SJSA1 (cell line): ENCODE data around the gene VPS4B. TPM values are rescaled to one million over a fixed set of nuclear protein-coding genes. Genes with fewer than 3 reads are reported as not detected.

Source experiments
- DNase-seq, 2 experiments: peaks; one replicate each; pipeline ENCODE4 v3.0.0-alpha.2; 2015 to 2020; ENCODE audit warnings: low spot score in 2 of 2, low read depth in 1 of 2
- H3K27ac ChIP-seq: fragments of 250-450 bp; sonication (Bioruptor Pico); 2 replicates; pipeline ENCODE4 v1.5.1; 2020; ENCODE audit warnings: mild to moderate bottlenecking, moderate library complexity
- H3K27me3 ChIP-seq: fragments of 250-450 bp; sonication (Bioruptor Pico); replicated peaks from 2 replicates; pipeline ENCODE4 v1.5.1; 2020; ENCODE audit warnings: mild to moderate bottlenecking, moderate library complexity
- H3K36me3 ChIP-seq: fragments of 250-450 bp; sonication (Bioruptor Pico); 2 replicates; pipeline ENCODE4 v1.5.1; 2020; ENCODE audit warnings: mild to moderate bottlenecking
- H3K4me1 ChIP-seq: fragments of 250-450 bp; sonication (Bioruptor Pico); replicated peaks from 2 replicates; pipeline ENCODE4 v1.6.1; 2021; ENCODE audit warnings: mild to moderate bottlenecking
- H3K4me3 ChIP-seq: fragments of 250-450 bp; sonication (Bioruptor Pico); 2 replicates; pipeline ENCODE4 v1.5.1; 2020; ENCODE audit warnings: mild to moderate bottlenecking
- H3K9me3 ChIP-seq: fragments of 250-450 bp; sonication (Bioruptor Pico); replicated peaks from 2 replicates; pipeline ENCODE4 v1.5.1; 2020; ENCODE audit warnings: mild to moderate bottlenecking
- total RNA-seq: library from RNA; depleted of rRNA; stranded (reverse); fragments of >200 nt; shearing (Covaris generic); gene quantifications from 2 replicates; pipeline ENCODE4 v1.2.3, GENCODE V29; 2014

Gene VPS4B
- total RNA-seq, 1 experiment from 2014 or later: 47.8 TPM

GRCh38 chr18:63409301-63409700 is 13.0 kb downstream of the VPS4B start:
- Histone ChIP-seq H3K36me3 (peaks cover 59% of the 10 kb centered on the region), H3K4me3 (no peak overlapping the region)
- DNase-seq: no peak

GRCh38 chr18:63407734-63408133 is 14.5 kb downstream of the VPS4B start:
- no peaks in the 10 kb centered on the region for H3K27me3 ChIP-seq
- no peak overlapping the region for H3K27ac ChIP-seq
- peaks cover 68% of the 10 kb centered on the region for H3K36me3 ChIP-seq
- H3K4me3 ChIP-seq: no peak overlapping the region
- peaks cover 5% of the 10 kb centered on the region for H3K4me1 ChIP-seq
- DNase-seq: no peak
- no peaks in the 10 kb centered on the region for H3K9me3 ChIP-seq

More at GRCh38 chr18:63409301-63409700, 13.0 kb downstream of the VPS4B start:
- Histone ChIP-seq H3K27me3 (no peaks in the 10 kb centered on the region), H3K9me3 (no peaks in the 10 kb centered on the region), H3K27ac (no peak overlapping the region), H3K4me1 (peaks cover 5% of the 10 kb centered on the region)

GRCh38 chr18:63405986-63406385 is 16.3 kb downstream of the VPS4B start:
- Histone ChIP-seq H3K36me3 (peaks cover 78% of the 10 kb centered on the region), H3K9me3 (no peaks in the 10 kb centered on the region), H3K4me3 (no peak overlapping the region), H3K27ac (no peak overlapping the region), H3K4me1 (peaks cover 4% of the 10 kb centered on the region), H3K27me3 (no peaks in the 10 kb centered on the region)
- DNase-seq: no peak

GRCh38 chr18:63402246-63403162 is 19.8 kb downstream of the VPS4B start:
- Histone ChIP-seq H3K4me1 (no peaks in the 10 kb centered on the region), H3K27ac (no peak overlapping the region), H3K27me3 (no peaks in the 10 kb centered on the region), H3K36me3 (peaks cover 76% of the 10 kb centered on the region), H3K9me3 (no peaks in the 10 kb centered on the region), H3K4me3 (no peak overlapping the region)
- no peak for DNase-seq

GRCh38 chr18:63399300-63399699 is 23.0 kb downstream of the VPS4B start:
- H3K9me3 ChIP-seq: no peaks in the 10 kb centered on the region
- no peaks in the 10 kb centered on the region for H3K4me1 ChIP-seq
- peaks cover 94% of the 10 kb centered on the region for H3K36me3 ChIP-seq
- H3K27me3 ChIP-seq: no peaks in the 10 kb centered on the region
- H3K4me3 ChIP-seq: no peak overlapping the region
- no peak overlapping the region for H3K27ac ChIP-seq
- DNase-seq: no peak

- Histone ChIP-seq H3K27ac (no peak overlapping the region), H3K27me3 (no peaks in the 10 kb centered on the region), H3K4me1 (no peaks in the 10 kb centered on the region), H3K4me3 (no peak overlapping the region), H3K36me3 (peaks cover 87% of the 10 kb centered on the region), H3K9me3 (no peaks in the 10 kb centered on the region)
- no peak for DNase-seq
Observed at GRCh38 chr18:63397349-63397748, 24.9 kb downstream of the VPS4B start.

- peaks cover 83% of the 10 kb centered on the region for H3K36me3 ChIP-seq
- DNase-seq: no peak
Observed at GRCh38 chr18:63395503-63395902, 26.8 kb downstream of the VPS4B start.

GRCh38 chr18:63394954-63395353 is 27.3 kb downstream of the VPS4B start:
- Histone ChIP-seq H3K27ac (no peak overlapping the region), H3K9me3 (no peaks in the 10 kb centered on the region), H3K27me3 (no peaks in the 10 kb centered on the region), H3K36me3 (peaks cover 83% of the 10 kb centered on the region), H3K4me1 (no peaks in the 10 kb centered on the region), H3K4me3 (no peak overlapping the region)
- no peak for DNase-seq

More at GRCh38 chr18:63395503-63395902, 26.8 kb downstream of the VPS4B start:
- Histone ChIP-seq H3K27ac (no peak overlapping the region), H3K4me3 (no peak overlapping the region), H3K27me3 (no peaks in the 10 kb centered on the region), H3K4me1 (no peaks in the 10 kb centered on the region), H3K9me3 (no peaks in the 10 kb centered on the region)

GRCh38 chr18:63387861-63388260 is 34.4 kb downstream of the VPS4B start:
- Histone ChIP-seq H3K4me3 (no peak overlapping the region), H3K36me3 (peaks cover 30% of the 10 kb centered on the region), H3K27me3 (no peaks in the 10 kb centered on the region), H3K27ac (no peak overlapping the region), H3K4me1 (peaks cover 5% of the 10 kb centered on the region; the same call in 1 of the 2 replicates), H3K9me3 (no peaks in the 10 kb centered on the region)
- DNase-seq: no peak

- Histone ChIP-seq H3K4me3 (no peak overlapping the region), H3K4me1 (peaks cover 3% of the 10 kb centered on the region; the same call in 1 of the 2 replicates), H3K27ac (no peak overlapping the region), H3K36me3 (no peaks in the 10 kb centered on the region), H3K9me3 (no peaks in the 10 kb centered on the region), H3K27me3 (no peaks in the 10 kb centered on the region)
- no peak for DNase-seq
Observed at GRCh38 chr18:63382843-63383242, 39.4 kb downstream of the VPS4B start.

- Histone ChIP-seq H3K36me3 (no peaks in the 10 kb centered on the region), H3K9me3 (no peaks in the 10 kb centered on the region; the same call in 1 of the 2 replicates), H3K4me3 (no peak overlapping the region), H3K27me3 (no peaks in the 10 kb centered on the region), H3K27ac (no peak overlapping the region), H3K4me1 (peaks cover 3% of the 10 kb centered on the region; the same call in 1 of the 2 replicates)
- DNase-seq: no peak
Observed at GRCh38 chr18:63379639-63379962, 42.7 kb downstream of the VPS4B start.

GRCh38 chr18:63378919-63379638 is 43.2 kb downstream of the VPS4B start:
- Histone ChIP-seq H3K27ac (no peak overlapping the region), H3K27me3 (no peaks in the 10 kb centered on the region), H3K9me3 (no peaks in the 10 kb centered on the region; the same call in 1 of the 2 replicates), H3K36me3 (no peaks in the 10 kb centered on the region), H3K4me3 (no peak overlapping the region), H3K4me1 (peaks cover 3% of the 10 kb centered on the region; the same call in 1 of the 2 replicates)
- no peak for DNase-seq

- Histone ChIP-seq H3K4me3 (no peak overlapping the region), H3K27me3 (no peaks in the 10 kb centered on the region), H3K27ac (no peak overlapping the region), H3K4me1 (peaks cover 3% of the 10 kb centered on the region; the same call in 1 of the 2 replicates), H3K9me3 (no peaks in the 10 kb centered on the region; the same call in 1 of the 2 replicates), H3K36me3 (no peaks in the 10 kb centered on the region)
- no peak for DNase-seq
Observed at GRCh38 chr18:63377275-63377980, 44.8 kb downstream of the VPS4B start.
